Common myeloid progenitor, CD34-positive (primary cell): Measurements from ENCODE around the gene CNOT3.

Source experiments
- CTCF ChIA-PET: fragments of 350-600 bp; sonication (Branson Sonifier 250); formaldehyde crosslinking; loops from one replicate; lab custom pipeline; 2021; ENCODE audit warnings: antibody characterized with exemption; lab: Charles Lee
- POLR2A ChIA-PET: fragments of 350-600 bp; sonication (Branson Sonifier 250); formaldehyde crosslinking; loops from one replicate; lab custom pipeline; 2021; ENCODE audit warnings: antibody characterized with exemption; lab: Charles Lee
- DNase-seq, 3 donors: peaks; one replicate each; pipeline versions ENCODE4 v3.0.0 to v3.0.0-alpha.2; 2013
- H3K27ac ChIP-seq, 2 experiments: 1 replicate in 1 of 2; 2 replicates in 1 of 2; pipeline ENCODE4 v1.7.0; 2013; ENCODE audit warnings: inconsistent platforms in 2 of 2, low read length in 2 of 2, mild to moderate bottlenecking in 2 of 2, low read depth in 1 of 2, moderate library complexity in 1 of 2; ENCODE audit not compliant: severe bottlenecking in 2 of 2, insufficient read depth in 1 of 2, poor library complexity in 1 of 2
- H3K27me3 ChIP-seq, 5 experiments: replicated peaks in 2 of 5; 1 replicate in 3 of 5; 2 replicates in 2 of 5; pipeline versions ENCODE4 v1.6.1 to v1.7.0; 2013; ENCODE audit warnings: low read length in 4 of 5, mild to moderate bottlenecking in 2 of 5, moderate library complexity in 2 of 5, inconsistent platforms in 1 of 5; ENCODE audit not compliant: insufficient read depth in 5 of 5, control insufficient read depth in 4 of 5
- H3K36me3 ChIP-seq, 4 experiments: 1 replicate in 2 of 4; 2 replicates in 2 of 4; pipeline versions ENCODE4 v1.6.1 to v1.7.0; 2013; ENCODE audit warnings: low read length in 3 of 4, control low read depth in 1 of 4, mild to moderate bottlenecking in 1 of 4; ENCODE audit not compliant: control insufficient read depth in 4 of 4, insufficient read depth in 4 of 4
- H3K4me1 ChIP-seq, 4 experiments: 1 replicate in 3 of 4; 2 replicates in 1 of 4; pipeline versions ENCODE4 v1.6.1 to v1.7.1; 2013; ENCODE audit warnings: low read length in 3 of 4, mild to moderate bottlenecking in 3 of 4, control low read depth in 1 of 4, inconsistent platforms in 1 of 4, moderate library complexity in 1 of 4; ENCODE audit not compliant: control insufficient read depth in 4 of 4, insufficient read depth in 4 of 4; ENCODE audit errors: control extremely low read depth in 1 of 4
- H3K4me3 ChIP-seq, 7 experiments: 1 replicate in 4 of 7; 2 replicates in 3 of 7; pipeline versions ENCODE4 v1.5.1 to v1.7.0; 2013; ENCODE audit warnings: mild to moderate bottlenecking in 7 of 7, low read length in 6 of 7, moderate library complexity in 6 of 7, inconsistent platforms in 2 of 7, low read depth in 2 of 7, control low read depth in 1 of 7; ENCODE audit not compliant: insufficient read depth in 4 of 7, control insufficient read depth in 1 of 7; ENCODE audit errors: extremely low read depth in 1 of 7
- H3K9me3 ChIP-seq, 5 experiments: 1 replicate in 4 of 5; 2 replicates in 1 of 5; pipeline versions ENCODE4 v1.6.1 to v1.7.1; 2013; ENCODE audit warnings: low read length in 4 of 5, mild to moderate bottlenecking in 2 of 5, inconsistent platforms in 1 of 5, low read depth in 1 of 5, moderate library complexity in 1 of 5; ENCODE audit not compliant: control insufficient read depth in 4 of 5, insufficient read depth in 2 of 5; ENCODE audit errors: control extremely low read depth in 1 of 5
- WGBS: methylation state at CpG from one replicate; pipeline ENCODE4 v1.1.5; 2013; ENCODE audit not compliant: insufficient coverage; 5-methylcytosine and 5-hydroxymethylcytosine counted together

Gene CNOT3

GRCh38 chr19:54121259-54121658 lies 16.3 kb upstream of the CNOT3 start:
- 95% methylated on average over 7 of the region's 10 CpGs for WGBS
- ChIA-PET CTCF (no interaction called here), POLR2A (no interaction called here)

DNA sequence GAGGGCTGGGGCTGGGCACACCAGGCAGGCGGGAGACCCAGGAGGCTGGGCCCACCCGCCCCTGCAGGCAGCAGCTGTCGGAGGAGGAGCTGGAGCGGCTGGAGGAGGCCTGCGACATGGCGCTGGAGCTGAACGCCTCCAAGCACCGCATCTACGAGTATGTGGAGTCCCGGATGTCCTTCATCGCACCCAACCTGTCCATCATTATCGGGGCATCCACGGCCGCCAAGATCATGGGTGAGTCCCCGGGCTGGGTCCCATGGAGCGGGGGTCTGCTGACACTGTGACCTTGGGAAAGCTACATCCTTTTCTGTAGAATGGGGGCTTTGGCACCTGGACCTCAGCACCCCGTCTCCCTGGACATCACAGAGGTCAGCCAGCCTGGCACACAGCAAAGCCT lies 13.9 kb upstream of the CNOT3 start:
- no peak for DNase-seq
- H3K27ac ChIP-seq, result no peak overlapping the region
- ChIA-PET POLR2A (interaction anchor here (0.7 kb wide), 1 partner anchor 8 kb away, joined by 3 read pairs; the partner anchor contains the start of gene TFPT), CTCF (interaction anchor here (0.9 kb wide), 1 partner anchor 9 kb away, joined by 3 read pairs; no protein-coding TSS in a partner anchor)
- peaks cover 8 to 88% (median 70%) of the 10 kb centered on the region in 4 experiments for H3K36me3 ChIP-seq
- H3K9me3 ChIP-seq, result no peaks in the 10 kb centered on the region
- no peak overlapping the region for H3K4me3 ChIP-seq
- WGBS, result 98% methylated on average over 16 of the region's 17 CpGs
- no peaks in the 10 kb centered on the region for H3K4me1 ChIP-seq
- no peaks in the 10 kb centered on the region for H3K27me3 ChIP-seq

More at GRCh38 chr19:54121259-54121658, 16.3 kb upstream of the CNOT3 start:
- Histone ChIP-seq H3K36me3 (peaks cover 8 to 74% (median 63%) of the 10 kb centered on the region in 4 experiments), H3K4me1 (peaks cover 0 to 9% (median 5%) of the 10 kb centered on the region in 4 experiments), H3K9me3 (no peaks in the 10 kb centered on the region), H3K4me3 (no peak overlapping the region), H3K27me3 (no peaks in the 10 kb centered on the region), H3K27ac (no peak overlapping the region)
- DNase-seq, result no peak

GRCh38 chr19:54124393-54124792 lies 13.2 kb upstream of the CNOT3 start:
- WGBS, result 98% methylated on average over 17 of the region's 19 CpGs
- Histone ChIP-seq H3K9me3 (no peaks in the 10 kb centered on the region), H3K4me1 (no peaks in the 10 kb centered on the region), H3K4me3 (no peak overlapping the region), H3K27ac (no peak overlapping the region), H3K27me3 (no peaks in the 10 kb centered on the region), H3K36me3 (peaks cover 8 to 93% (median 75%) of the 10 kb centered on the region in 4 experiments)
- POLR2A ChIA-PET, result no interaction called here
- DNase-seq, result no peak
- CTCF ChIA-PET, result interaction anchor here (0.9 kb wide), 1 partner anchor 8 kb away, joined by 3 read pairs; no protein-coding TSS in a partner anchor

GRCh38 chr19:54125713-54126112 lies 11.8 kb upstream of the CNOT3 start:
- Histone ChIP-seq H3K27me3 (no peaks in the 10 kb centered on the region), H3K27ac (no peak overlapping the region), H3K4me1 (no peaks in the 10 kb centered on the region), H3K36me3 (peaks cover 8 to 87% (median 71%) of the 10 kb centered on the region in 4 experiments), H3K9me3 (no peaks in the 10 kb centered on the region), H3K4me3 (no peak overlapping the region)
- WGBS, result 96% methylated on average over 8 of the region's 9 CpGs
- DNase-seq, result no peak
- POLR2A ChIA-PET, result no interaction called here
- CTCF ChIA-PET, result no interaction called here

GRCh38 chr19:54127688-54128440 lies 9.7 kb upstream of the CNOT3 start:
- no peaks in the 10 kb centered on the region for H3K4me1 ChIP-seq
- WGBS, result 89% methylated on average over 26 of the region's 44 CpGs
- H3K9me3 ChIP-seq, result no peaks in the 10 kb centered on the region
- H3K27ac ChIP-seq, result no peak overlapping the region
- POLR2A ChIA-PET, result no interaction called here
- H3K36me3 ChIP-seq, result peaks cover 8 to 82% (median 64%) of the 10 kb centered on the region in 4 experiments
- H3K4me3 ChIP-seq, result no peak overlapping the region
- CTCF ChIA-PET, result interaction anchor here (1.1 kb wide), 1 partner anchor 9 kb away, joined by 4 read pairs; no protein-coding TSS in a partner anchor
- no peak for DNase-seq
- H3K27me3 ChIP-seq, result no peaks in the 10 kb centered on the region

- POLR2A ChIA-PET, result no interaction called here
- DNase-seq, result no peak
- WGBS, result 96% methylated on average over 13 of the region's 20 CpGs
These were observed 9.2 kb upstream of the CNOT3 start for GRCh38 chr19:54128441-54128725.

DNA sequence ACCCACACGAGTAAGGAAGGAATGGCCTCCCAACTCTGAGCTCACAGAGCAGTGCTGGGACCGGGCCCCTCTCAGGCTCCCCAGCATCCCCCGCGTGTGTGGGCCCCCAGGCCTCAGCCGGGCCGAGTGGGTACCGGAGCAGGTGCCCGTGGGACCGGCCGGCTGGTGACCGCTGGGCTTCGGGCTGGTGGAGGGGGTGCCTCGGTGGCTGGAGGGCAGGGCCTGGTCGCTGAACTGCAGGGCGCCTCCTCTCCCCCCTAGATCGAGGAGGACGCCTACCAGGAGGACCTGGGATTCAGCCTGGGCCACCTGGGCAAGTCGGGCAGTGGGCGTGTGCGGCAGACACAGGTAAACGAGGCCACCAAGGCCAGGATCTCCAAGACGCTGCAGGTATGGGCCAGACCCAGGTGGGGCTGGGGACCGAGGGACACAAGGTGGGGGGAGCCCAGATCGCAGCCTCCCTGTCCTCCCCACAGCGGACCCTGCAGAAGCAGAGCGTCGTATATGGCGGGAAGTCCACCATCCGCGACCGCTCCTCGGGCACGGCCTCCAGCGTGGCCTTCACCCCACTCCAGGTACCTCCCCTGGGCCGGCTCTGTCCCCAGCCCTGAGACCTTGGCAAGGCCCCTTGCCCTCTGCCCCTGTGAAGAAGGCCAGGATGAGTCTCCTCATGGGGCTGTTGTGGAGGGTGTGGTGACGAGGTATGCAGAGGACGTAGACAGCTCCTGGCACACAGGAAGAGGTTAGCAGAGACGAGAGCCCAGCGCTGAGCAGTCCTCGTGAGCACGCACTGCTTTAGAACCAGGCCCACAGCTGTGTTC lies 8.6 kb upstream of the CNOT3 start:
- POLR2A ChIA-PET, result no interaction called here
- Histone ChIP-seq H3K4me3 (no peak overlapping the region), H3K36me3 (peaks cover 3 to 71% (median 54%) of the 10 kb centered on the region in 4 experiments), H3K27me3 (no peaks in the 10 kb centered on the region), H3K9me3 (peaks cover 0 to 3% (median 0%) of the 10 kb centered on the region in 5 experiments), H3K27ac (no peak overlapping the region), H3K4me1 (no peaks in the 10 kb centered on the region)
- DNase-seq, result no peak
- CTCF ChIA-PET, result no interaction called here
- WGBS, result 97% methylated on average over 37 of the region's 41 CpGs

More at GRCh38 chr19:54128441-54128725, 9.2 kb upstream of the CNOT3 start:
- Histone ChIP-seq H3K27me3 (no peaks in the 10 kb centered on the region), H3K9me3 (no peaks in the 10 kb centered on the region), H3K4me1 (no peaks in the 10 kb centered on the region), H3K36me3 (peaks cover 8 to 77% (median 60%) of the 10 kb centered on the region in 4 experiments), H3K4me3 (no peak overlapping the region), H3K27ac (no peak overlapping the region)
- CTCF ChIA-PET, result no interaction called here
